ENCODE data around the gene DOCK11.

The DOCK11 gene

GRCh38 chrX:118502161-118502789, 6.7 kb downstream of the DOCK11 start:
- DNase-seq (ENCODE audit: low read depth), result no peak

- DNase-seq (ENCODE audit: low read depth), result no peak
Measured at GRCh38 chrX:118503260-118504041, 7.8 kb downstream of the DOCK11 start.

- no peak for DNase-seq (ENCODE audit: low read depth)
Measured at GRCh38 chrX:118504581-118504980, 9.0 kb downstream of the DOCK11 start.

GRCh38 chrX:118506805-118507480, 11.3 kb downstream of the DOCK11 start:
- no peak for DNase-seq (ENCODE audit: low read depth)

- DNase-seq (ENCODE audit: low read depth), result no peak
Measured at GRCh38 chrX:118507766-118508165, 12.2 kb downstream of the DOCK11 start.

- DNase-seq (ENCODE audit: low read depth), result no peak
Measured at GRCh38 chrX:118508221-118508620, 12.6 kb downstream of the DOCK11 start.

- no peak for DNase-seq (ENCODE audit: low read depth)
Measured at GRCh38 chrX:118508635-118509034, 13.0 kb downstream of the DOCK11 start.

- no peak for DNase-seq (ENCODE audit: low read depth)
Measured at GRCh38 chrX:118510111-118510510, 14.5 kb downstream of the DOCK11 start.

- DNase-seq (ENCODE audit: low read depth), result no peak
Measured at GRCh38 chrX:118513120-118513898, 17.7 kb downstream of the DOCK11 start.

GRCh38 chrX:118519411-118520215, 24.0 kb downstream of the DOCK11 start:
- no peak for DNase-seq (ENCODE audit: low read depth)

- no peak for DNase-seq (ENCODE audit: low read depth)
Measured at GRCh38 chrX:118520216-118521206, 24.9 kb downstream of the DOCK11 start.

GRCh38 chrX:118521435-118521834, 25.8 kb downstream of the DOCK11 start:
- no peak for DNase-seq (ENCODE audit: low read depth)

- no peak for DNase-seq (ENCODE audit: low read depth)
Measured at GRCh38 chrX:118522230-118522926, 26.8 kb downstream of the DOCK11 start.

GRCh38 chrX:118523920-118524319, 28.3 kb downstream of the DOCK11 start:
- DNase-seq (ENCODE audit: low read depth), result peak; percentile 37

- DNase-seq (ENCODE audit: low read depth), result no peak
Measured at GRCh38 chrX:118524344-118524743, 28.7 kb downstream of the DOCK11 start.

- no peak for DNase-seq (ENCODE audit: low read depth)
Measured at GRCh38 chrX:118525174-118525730, 29.6 kb downstream of the DOCK11 start.

GRCh38 chrX:118526149-118526548, 30.5 kb downstream of the DOCK11 start:
- no peak for DNase-seq (ENCODE audit: low read depth)

GRCh38 chrX:118528071-118528737, 32.6 kb downstream of the DOCK11 start:
- DNase-seq (ENCODE audit: low read depth), result peak; percentile 43

Data from T follicular helper cell (primary cell).